GM12892 (cell line): Measurements from ENCODE around the gene PHC2.
"Not testable (repeated sequence)": the region's sequence is repeated elsewhere in the genome, so short reads cannot be mapped to it uniquely, and the experiment has no call there.

Source experiments
- DNase-seq: peaks from one replicate; pipeline ENCODE4 v3.0.0; 2011; ENCODE audit not compliant: insufficient read length
- FAIRE-seq: peaks from 2 replicates; lab custom pipeline; 2011; peaks lifted over from hg19 to GRCh38; lab: Jason Lieb, UNC
- POLR2A ChIP-seq: IDR thresholded peaks from 2 replicates; pipeline ENCODE4 v1.6.1; 2011; ENCODE audit warnings: low read depth, low read length, control low read depth
- POLR2AphosphoS5 ChIP-seq: IDR thresholded peaks from 2 replicates; pipeline ENCODE4 v1.6.1; 2011; ENCODE audit warnings: low read depth, low read length, control low read depth
- TAF1 ChIP-seq: IDR thresholded peaks from 2 replicates; pipeline ENCODE4 v1.6.1; 2011; ENCODE audit warnings: low read depth, mild to moderate bottlenecking, control low read depth, low read length, borderline replicate concordance

PHC2 gene

GRCh38 chr1:33319949-33320618 lies 110.8 kb downstream of the PHC2 start:
- FAIRE-seq (no peak), DNase-seq (no peak)
- TF ChIP-seq TAF1 (no peak), POLR2AphosphoS5 (no peak), POLR2A (no peak)

GRCh38 chr1:33319186-33319948 lies 111.5 kb downstream of the PHC2 start:
- FAIRE-seq (no peak), DNase-seq (no peak)
- no peak for TF ChIP-seq TAF1
- TF ChIP-seq POLR2AphosphoS5: no peak
- TF ChIP-seq POLR2A: no peak

GRCh38 chr1:33317946-33318345 lies 112.9 kb downstream of the PHC2 start:
- DNase-seq (no peak), FAIRE-seq (no peak)
- no peak for TF ChIP-seq TAF1
- no peak for TF ChIP-seq POLR2AphosphoS5
- TF ChIP-seq POLR2A: no peak

- DNase-seq (no peak), FAIRE-seq (no peak)
- TF ChIP-seq POLR2A: no peak
- no peak for TF ChIP-seq POLR2AphosphoS5
- no peak for TF ChIP-seq TAF1
Observed at GRCh38 chr1:33317354-33317753, 113.5 kb downstream of the PHC2 start.

- no peak for FAIRE-seq
- DNase-seq: no peak
- TF ChIP-seq POLR2A (no peak), POLR2AphosphoS5 (no peak), TAF1 (no peak)
Observed at GRCh38 chr1:33316601-33317000, 114.3 kb downstream of the PHC2 start.

GRCh38 chr1:33314416-33314815 lies 116.5 kb downstream of the PHC2 start:
- no peak for FAIRE-seq
- no peak for DNase-seq
- no peak for TF ChIP-seq POLR2A
- TF ChIP-seq TAF1: no peak
- TF ChIP-seq POLR2AphosphoS5: no peak

GRCh38 chr1:33312413-33312749 lies 118.5 kb downstream of the PHC2 start:
- no peak for FAIRE-seq
- TF ChIP-seq POLR2AphosphoS5: no peak
- no peak for TF ChIP-seq TAF1
- no peak for TF ChIP-seq POLR2A
- no peak for DNase-seq

GRCh38 chr1:33311706-33312412 lies 119.0 kb downstream of the PHC2 start:
- FAIRE-seq (no peak), DNase-seq (no peak)
- no peak for TF ChIP-seq TAF1
- no peak for TF ChIP-seq POLR2A
- no peak for TF ChIP-seq POLR2AphosphoS5

- FAIRE-seq (no peak), DNase-seq (no peak)
- no peak for TF ChIP-seq POLR2A
- TF ChIP-seq TAF1: no peak
- no peak for TF ChIP-seq POLR2AphosphoS5
Observed at GRCh38 chr1:33310702-33311101, 120.2 kb downstream of the PHC2 start.

- not testable (repeated sequence) for DNase-seq, FAIRE-seq
Observed at GRCh38 chr1:33309351-33309750, 121.5 kb downstream of the PHC2 start.

- FAIRE-seq: no peak
- no peak for DNase-seq
- TF ChIP-seq TAF1: no peak
- no peak for TF ChIP-seq POLR2A
- no peak for TF ChIP-seq POLR2AphosphoS5
Observed at GRCh38 chr1:33307494-33307864, 123.4 kb downstream of the PHC2 start.

GRCh38 chr1:33306653-33307493 lies 124.0 kb downstream of the PHC2 start:
- no peak for FAIRE-seq
- no peak for DNase-seq
- TF ChIP-seq TAF1: no peak
- no peak for TF ChIP-seq POLR2AphosphoS5
- TF ChIP-seq POLR2A: no peak
